Measurements from ENCODE around the gene RHOBTB3. TPM values are rescaled to one million over a fixed set of nuclear protein-coding genes. Genes with fewer than 3 reads are reported as not detected.
"Not testable (repeated sequence)": the region's sequence is repeated elsewhere in the genome, so short reads cannot be mapped to it uniquely, and the experiment has no call there.

Gene RHOBTB3
- total RNA-seq, 4 donors from 2014 or later: 16.7 to 39.4 (median 28.2) TPM

DNA sequence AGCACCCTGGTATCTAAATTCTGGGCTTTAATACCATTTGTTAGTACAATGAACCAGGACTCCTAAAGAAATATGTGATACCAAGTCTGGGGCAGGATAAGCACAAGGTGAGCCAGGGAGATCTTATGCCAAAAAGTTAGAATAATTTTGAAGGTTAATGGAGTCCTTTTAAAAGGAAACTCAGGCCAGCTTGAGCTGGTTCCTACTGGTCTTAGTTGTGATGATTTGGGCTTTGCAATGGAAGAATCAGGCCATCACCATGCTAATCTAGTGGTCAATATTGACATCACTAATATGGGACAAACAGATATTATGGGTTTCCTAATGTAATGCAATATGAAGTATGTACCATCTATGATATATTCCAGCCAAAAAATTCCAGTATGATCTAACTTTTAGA lies 40.8 kb upstream of the RHOBTB3 start:
- no peak for TF ChIP-seq POLR2A (IDR thresholded peaks at IDR 0.05)
- TF ChIP-seq, protein P1, sequence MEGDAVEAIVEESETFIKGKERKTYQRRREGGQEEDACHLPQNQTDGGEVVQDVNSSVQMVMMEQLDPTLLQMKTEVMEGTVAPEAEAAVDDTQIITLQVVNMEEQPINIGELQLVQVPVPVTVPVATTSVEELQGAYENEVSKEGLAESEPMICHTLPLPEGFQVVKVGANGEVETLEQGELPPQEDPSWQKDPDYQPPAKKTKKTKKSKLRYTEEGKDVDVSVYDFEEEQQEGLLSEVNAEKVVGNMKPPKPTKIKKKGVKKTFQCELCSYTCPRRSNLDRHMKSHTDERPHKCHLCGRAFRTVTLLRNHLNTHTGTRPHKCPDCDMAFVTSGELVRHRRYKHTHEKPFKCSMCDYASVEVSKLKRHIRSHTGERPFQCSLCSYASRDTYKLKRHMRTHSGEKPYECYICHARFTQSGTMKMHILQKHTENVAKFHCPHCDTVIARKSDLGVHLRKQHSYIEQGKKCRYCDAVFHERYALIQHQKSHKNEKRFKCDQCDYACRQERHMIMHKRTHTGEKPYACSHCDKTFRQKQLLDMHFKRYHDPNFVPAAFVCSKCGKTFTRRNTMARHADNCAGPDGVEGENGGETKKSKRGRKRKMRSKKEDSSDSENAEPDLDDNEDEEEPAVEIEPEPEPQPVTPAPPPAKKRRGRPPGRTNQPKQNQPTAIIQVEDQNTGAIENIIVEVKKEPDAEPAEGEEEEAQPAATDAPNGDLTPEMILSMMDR (IDR thresholded peaks at IDR 0.05): no peak
- no peak for DNase-seq (ENCODE audit: low spot score in 2 of 2)
- no peak overlapping the region for H3K4me3 ChIP-seq (ENCODE audit: low read depth, poor library complexity, severe bottlenecking)
- intact Hi-C loops (cut with DNase I; ENCODE audit: low total_unique reads): no loop called here

DNA sequence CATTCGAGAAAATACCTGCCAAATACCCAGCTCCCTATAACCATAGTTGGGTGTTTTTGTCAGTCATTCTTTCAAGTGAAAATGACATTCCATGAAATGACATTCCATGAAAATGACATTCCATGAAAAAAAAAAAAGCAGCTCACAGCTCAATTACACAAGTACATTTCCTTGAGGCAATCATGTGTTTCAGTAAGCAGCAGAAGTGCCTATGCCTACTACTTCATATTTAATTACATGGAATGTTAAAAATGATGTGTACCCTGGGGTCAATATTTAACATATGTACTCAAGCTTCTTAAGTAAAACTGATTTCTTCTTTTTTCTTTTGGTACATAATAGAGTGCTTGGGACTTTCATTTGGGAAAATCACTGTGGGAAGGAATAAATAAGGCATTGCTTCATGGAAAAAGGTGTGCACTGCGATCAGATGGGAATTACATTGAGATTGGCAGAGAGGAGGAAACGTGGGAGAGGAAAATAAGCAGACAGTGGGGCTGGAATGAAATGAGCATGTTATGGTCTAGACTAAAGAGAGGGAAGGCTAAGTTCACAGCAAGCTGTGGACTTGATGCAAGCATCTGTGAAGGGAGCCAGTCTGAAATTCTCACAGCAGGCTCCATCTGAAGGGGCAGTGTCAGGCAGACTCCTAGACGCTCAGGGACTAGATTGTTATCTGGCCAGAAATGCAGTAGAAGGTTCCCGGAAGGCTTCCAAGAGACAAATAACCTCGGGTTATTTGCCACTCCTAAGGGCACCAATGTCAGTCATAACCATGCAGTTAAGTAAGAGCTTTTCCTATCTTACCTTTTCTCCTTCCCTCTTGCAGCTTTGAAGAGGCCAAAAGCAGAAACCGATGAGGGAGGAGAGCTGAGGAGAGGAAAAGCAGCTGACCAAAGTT lies 33.1 kb upstream of the RHOBTB3 start:
- intact Hi-C loops (cut with DNase I; ENCODE audit: low total_unique reads): no loop called here

DNA sequence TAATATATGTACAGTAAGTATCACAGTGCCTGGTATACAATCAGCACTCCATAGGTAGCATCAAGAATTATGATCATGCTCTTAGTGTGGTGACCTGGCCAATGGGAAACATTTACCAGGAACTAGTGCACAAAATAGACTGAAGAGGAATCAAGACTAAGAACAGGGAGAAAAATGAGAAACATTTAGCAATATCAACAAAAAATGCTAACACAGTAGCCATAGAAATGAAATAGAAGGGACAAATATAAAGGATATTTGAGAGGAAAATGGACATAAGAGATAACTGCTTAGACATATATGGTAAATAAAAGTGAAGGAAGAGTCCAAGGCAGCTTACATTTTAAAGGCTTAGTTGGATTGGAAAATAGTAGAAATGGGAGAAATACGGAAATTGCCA lies 31.8 kb upstream of the RHOBTB3 start:
- TF ChIP-seq, protein P1 (IDR thresholded peaks at IDR 0.05): no peak
- no peak for TF ChIP-seq POLR2A (IDR thresholded peaks at IDR 0.05)
- WGBS, 2 donors: 96 to 97% methylated on average over 1 of the region's 1 CpG
- intact Hi-C loops (cut with DNase I; ENCODE audit: low total_unique reads): no loop called here
- no peak for DNase-seq (ENCODE audit: low spot score in 2 of 2)
- no peak overlapping the region for H3K4me3 ChIP-seq (ENCODE audit: low read depth, poor library complexity, severe bottlenecking)

More for the DNA sequence above, 33.1 kb upstream of the RHOBTB3 start:
- TF ChIP-seq, protein P1 (IDR thresholded peaks at IDR 0.05): no peak
- TF ChIP-seq POLR2A (IDR thresholded peaks at IDR 0.05): no peak
- H3K4me3 ChIP-seq (ENCODE audit: low read depth, poor library complexity, severe bottlenecking): no peak overlapping the region
- 42 to 56% methylated on average over 7 of the region's 7 CpGs for WGBS, 2 donors
- no peak for DNase-seq (ENCODE audit: low spot score in 2 of 2)

DNA sequence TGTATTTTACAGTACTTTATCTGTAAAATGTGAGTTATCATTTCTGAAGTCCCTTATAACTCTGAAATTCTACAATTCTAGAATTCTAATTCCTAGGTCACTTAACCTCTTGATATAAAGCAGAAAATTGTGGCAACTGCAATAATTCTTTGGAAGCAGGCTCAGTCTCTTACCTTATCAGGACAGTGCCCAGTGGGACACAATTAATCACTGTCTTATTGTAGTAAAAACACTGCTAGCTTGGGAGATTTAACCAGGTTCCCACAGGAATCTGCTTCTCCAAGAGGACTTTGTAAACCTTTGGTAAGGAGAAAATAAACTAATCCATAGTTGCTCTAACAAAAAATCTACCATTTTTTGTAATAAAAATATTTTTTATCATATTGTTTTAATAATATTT lies 30.1 kb upstream of the RHOBTB3 start:
- intact Hi-C loops (cut with DNase I; ENCODE audit: low total_unique reads): no loop called here
- no peak for TF ChIP-seq POLR2A (IDR thresholded peaks at IDR 0.05)
- TF ChIP-seq, protein P1 (IDR thresholded peaks at IDR 0.05): no peak
- no peak for DNase-seq (ENCODE audit: low spot score in 2 of 2)
- no peak overlapping the region for H3K4me3 ChIP-seq (ENCODE audit: low read depth, poor library complexity, severe bottlenecking)

DNA sequence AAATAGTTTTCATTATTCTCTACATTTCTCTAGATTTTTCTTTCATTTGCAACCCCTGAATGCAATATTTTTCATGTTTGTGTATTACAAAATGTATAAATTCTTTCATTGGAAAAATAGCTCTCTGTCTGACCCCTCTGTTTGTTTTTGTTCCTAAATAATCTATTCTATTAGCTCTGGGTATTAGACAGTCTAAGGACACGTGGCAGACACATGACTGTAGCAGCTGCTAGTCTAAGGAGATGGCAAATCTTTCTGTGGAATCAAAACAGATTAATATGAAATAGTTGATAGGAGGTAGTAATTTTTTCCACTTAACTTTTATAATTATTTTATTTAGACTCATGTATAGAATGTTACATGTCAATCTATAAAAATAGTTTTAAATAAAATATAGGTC lies 27.0 kb upstream of the RHOBTB3 start:
- no peak overlapping the region for H3K4me3 ChIP-seq (ENCODE audit: low read depth, poor library complexity, severe bottlenecking)
- 65 to 73% methylated on average over 1 of the region's 1 CpG for WGBS, 2 donors
- intact Hi-C loops (cut with DNase I; ENCODE audit: low total_unique reads): no loop called here
- TF ChIP-seq, protein P1 (IDR thresholded peaks at IDR 0.05): no peak
- TF ChIP-seq POLR2A (IDR thresholded peaks at IDR 0.05): no peak
- no peak for DNase-seq (ENCODE audit: low spot score in 2 of 2)

DNA sequence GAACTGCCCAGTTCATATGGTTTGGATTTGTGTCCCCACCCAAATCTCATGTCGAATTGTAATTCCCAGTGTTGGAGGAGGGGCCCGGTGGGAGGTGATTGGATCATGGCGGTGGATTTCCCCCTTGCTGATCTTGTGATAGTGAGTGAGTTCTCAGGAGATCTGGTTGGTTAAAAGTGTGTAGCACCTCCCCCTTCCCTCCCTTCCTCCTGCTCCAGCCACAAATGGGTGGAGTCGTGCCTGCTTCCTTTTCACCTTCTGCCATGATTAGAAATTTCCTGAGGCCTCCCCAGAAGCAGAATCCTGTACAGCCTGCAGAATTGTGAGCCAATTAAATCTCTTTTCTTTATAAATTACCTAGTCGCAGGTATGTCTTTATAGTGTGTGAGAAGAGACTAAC lies 24.9 kb upstream of the RHOBTB3 start:
- WGBS, 2 donors: 89 to 90% methylated on average over 3 to 5 of the region's 5 CpGs

More for the DNA sequence above, 24.9 kb upstream of the RHOBTB3 start:
- H3K4me3 ChIP-seq (ENCODE audit: low read depth, poor library complexity, severe bottlenecking); intact Hi-C loops (cut with DNase I; ENCODE audit: low total_unique reads); DNase-seq (ENCODE audit: low spot score in 2 of 2): not testable (repeated sequence)
